Keratinocyte (primary cell): ENCODE data around the gene NLGN3. TPM values are rescaled to one million over a fixed set of nuclear protein-coding genes. Genes with fewer than 3 reads are reported as not detected.

Experiments
- DNase-seq: peaks from one replicate; pipeline ENCODE4 v3.0.0-alpha.2; 2011; ENCODE audit warnings: low read depth, missing footprints, low spot score
- FAIRE-seq: peaks from 2 replicates; lab custom pipeline; 2011; peaks lifted over from hg19 to GRCh38; lab: Jason Lieb, UNC
- H2AFZ ChIP-seq: 2 replicates; pipeline ENCODE4 v1.6.0; 2012; ENCODE audit warnings: low read length, control low read depth, inconsistent platforms; ENCODE audit not compliant: control insufficient read depth
- H3K27ac ChIP-seq: 2 replicates; pipeline ENCODE4 v1.5.1; 2011; ENCODE audit warnings: low read length; ENCODE audit not compliant: control insufficient read depth, insufficient read depth
- H3K27me3 ChIP-seq: 3 replicates; pipeline ENCODE4 v1.6.0; 2011; ENCODE audit warnings: low read length; ENCODE audit not compliant: control insufficient read depth, insufficient read depth; ENCODE audit errors: extremely low read depth
- H3K36me3 ChIP-seq, 2 experiments: 2 replicates in 1 of 2; 3 replicates in 1 of 2; pipeline ENCODE4 v1.5.1; 2011; ENCODE audit warnings: low read length in 2 of 2, mild to moderate bottlenecking in 1 of 2; ENCODE audit not compliant: control insufficient read depth in 2 of 2, insufficient read depth in 2 of 2; ENCODE audit errors: extremely low read depth in 1 of 2
- H3K4me1 ChIP-seq: 3 replicates; pipeline ENCODE4 v1.5.1; 2011; ENCODE audit warnings: low read length; ENCODE audit not compliant: control insufficient read depth, insufficient read depth; ENCODE audit errors: extremely low read depth
- H3K4me2 ChIP-seq: 3 replicates; pipeline ENCODE4 v1.6.0; 2011; ENCODE audit warnings: low read depth, low read length; ENCODE audit not compliant: control insufficient read depth, insufficient read depth; ENCODE audit errors: extremely low read depth
- H3K4me3 ChIP-seq, 3 experiments: fragments of 200-600 bp in 1 of 3; sonication (generic) in 1 of 3; 2 replicates in 2 of 3; 3 replicates in 1 of 3; pipeline ENCODE4 v1.5.1; 2011 to 2016; ENCODE audit warnings: low read length in 3 of 3, mild to moderate bottlenecking in 3 of 3, control low read depth in 2 of 3, inconsistent platforms in 1 of 3, low read depth in 1 of 3, mixed read lengths in 1 of 3, mixed run types in 1 of 3, moderate library complexity in 1 of 3; ENCODE audit not compliant: control insufficient read depth in 2 of 3, insufficient read depth in 2 of 3; ENCODE audit errors: extremely low read depth in 1 of 3
- H3K79me2 ChIP-seq: 2 replicates; pipeline ENCODE4 v1.6.0; 2012; ENCODE audit warnings: low read length; ENCODE audit not compliant: control insufficient read depth, insufficient read depth
- H3K9ac ChIP-seq: 3 replicates; pipeline ENCODE4 v1.6.0; 2011; ENCODE audit warnings: low read length; ENCODE audit not compliant: control insufficient read depth, insufficient read depth; ENCODE audit errors: extremely low read depth
- H3K9me1 ChIP-seq: 3 replicates; pipeline ENCODE4 v1.6.0; 2011; ENCODE audit warnings: low read length; ENCODE audit not compliant: control insufficient read depth, insufficient read depth; ENCODE audit errors: extremely low read depth
- H3K9me3 ChIP-seq: 2 replicates; pipeline ENCODE4 v1.5.1; 2012; ENCODE audit warnings: low read depth, low read length; ENCODE audit not compliant: control insufficient read depth
- H4K20me1 ChIP-seq: 3 replicates; pipeline ENCODE4 v1.6.0; 2011; ENCODE audit warnings: low read length; ENCODE audit not compliant: control insufficient read depth, insufficient read depth; ENCODE audit errors: extremely low read depth
- CTCF ChIP-seq, 3 experiments: IDR thresholded peaks in 1 of 3; conservative IDR thresholded peaks in 1 of 3; optimal IDR thresholded peaks in 1 of 3; 2 replicates in 2 of 3; 3 replicates in 1 of 3; pipeline versions ENCODE3 to v1.5.1; 2011; ENCODE audit warnings: low read length in 3 of 3, mild to moderate bottlenecking in 3 of 3, moderate library complexity in 2 of 3, control low read depth in 1 of 3, inconsistent platforms in 1 of 3; ENCODE audit not compliant: insufficient read depth in 2 of 3; ENCODE audit errors: extremely low read depth in 1 of 3
- EZH2 ChIP-seq: IDR thresholded peaks from one replicate; pipeline ENCODE4 v1.6.1; 2012; ENCODE audit warnings: inconsistent platforms, mild to moderate bottlenecking, low read length, moderate library complexity
- dilution Hi-C: fragments of 300-500 bp; cut with MboI; formaldehyde crosslinking; loops from one replicate; pipeline ENCODE4 v1.7.0; 2020; ENCODE audit warnings: low sequenced_read_pairs; ENCODE audit not compliant: extremely low pct_ligation_motif_present
- polyA minus RNA-seq, 3 experiments: library from RNA; depleted of rRNA, polyadenylated mRNA; stranded (reverse); fragments of >200 nt; gene quantifications; 1 replicate in 1 of 3; 2 replicates in 1 of 3; 3 replicates in 1 of 3; pipeline ENCODE4 v1.2.3, GENCODE V29; 2011
- polyA plus RNA-seq, 5 experiments: library from polyadenylated mRNA; depleted of rRNA in 3 of 5; stranded (reverse) in 3 of 5; stranded (forward) in 1 of 5; unstranded in 1 of 5; fragments of >200 nt; gene quantifications; 1 replicate in 1 of 5; 2 replicates in 3 of 5; 3 replicates in 1 of 5; pipeline versions ENCODE4 v1.2.1 to v1.2.3, GENCODE V29; 2011 to 2012; ENCODE audit warnings: missing spikeins in 2 of 5, low read depth in 1 of 5, low replicate concordance in 1 of 5

The NLGN3 gene
- 0.05 to 0.08 TPM (median 0.07 TPM) in 3 replicates for polyA plus RNA-seq
- polyA plus RNA-seq (2011; ENCODE audit: low read depth) = 0.42 TPM
- polyA plus RNA-seq (2011; cell fraction: cytosol; rRNA removed) = 0.04 and 0.06 TPM in 2 replicates
- 0.85 and 1.2 TPM in 2 replicates for polyA plus RNA-seq (2011; cell fraction: nucleus; rRNA removed)
- 0.03 and 0.51 TPM in 2 replicates for polyA plus RNA-seq (2012; ENCODE audit: low replicate concordance)
- polyA minus RNA-seq = 0.16 TPM in 1 of 3 replicates, not detected in the others
- polyA minus RNA-seq (2011; cell fraction: cytosol; rRNA and poly(A)+ RNA removed) = not detected
- 0.32 and 0.54 TPM in 2 replicates for polyA minus RNA-seq (2011; cell fraction: nucleus; rRNA and poly(A)+ RNA removed)

GRCh38 chrX:71144651-71145050, at the start of gene NLGN3:
TSS of gene NLGN3 (plus strand) at chrX:71144841. CDS start at chrX:71147750, 2,909 bp downstream.
- Histone ChIP-seq H3K4me1 (no peaks in the 10 kb centered on the region), H4K20me1 (no peaks in the 10 kb centered on the region), H3K9me3 (no peaks in the 10 kb centered on the region), H3K27me3 (no peaks in the 10 kb centered on the region), H3K36me3 (peaks cover 0 to 2% of the 10 kb centered on the region in 2 experiments), H2AFZ (no peak within 1 kb of the TSS), H3K79me2 (no peaks in the 10 kb centered on the region), H3K4me2 (no peak within 1 kb of the TSS), H3K9ac (no peak within 1 kb of the TSS), H3K27ac (no peak within 1 kb of the TSS), H3K9me1 (no peaks in the 10 kb centered on the region), H3K4me3 (no peak within 1 kb of the TSS)
- TF ChIP-seq CTCF (optimal IDR thresholded peaks at IDR 0.05 in 1 of 3, IDR thresholded peaks at IDR 0.05 in 1 of 3, conservative IDR thresholded peaks at IDR 0.05 in 1 of 3; ENCODE audit: extremely low read depth in 1 of 3, insufficient read depth in 2 of 3, low read length in 3 of 3) = no peak
- no peak for TF ChIP-seq EZH2
- dilution Hi-C loops = no loop called here
- DNase-seq (no peak), FAIRE-seq (no peak)

GRCh38 chrX:71095033-71095432, 49.6 kb upstream of the NLGN3 start:
- Histone ChIP-seq H2AFZ (peak overlapping the region; percentile 87), H3K9ac (peak overlapping the region; percentile 67), H3K4me3 (peak overlapping the region; percentile 46 to 70 (median 48)), H3K9me3 (no peaks in the 10 kb centered on the region), H4K20me1 (no peaks in the 10 kb centered on the region), H3K9me1 (no peaks in the 10 kb centered on the region), H3K27ac (no peak overlapping the region), H3K4me1 (no peaks in the 10 kb centered on the region), H3K79me2 (no peaks in the 10 kb centered on the region), H3K4me2 (peak overlapping the region; percentile 63), H3K36me3 (no peaks in the 10 kb centered on the region), H3K27me3 (no peaks in the 10 kb centered on the region)
- peak; percentile 41 for FAIRE-seq
- dilution Hi-C loops = no loop called here
- TF ChIP-seq EZH2 = no peak
- no peak for TF ChIP-seq CTCF (optimal IDR thresholded peaks at IDR 0.05 in 1 of 3, IDR thresholded peaks at IDR 0.05 in 1 of 3, conservative IDR thresholded peaks at IDR 0.05 in 1 of 3; ENCODE audit: extremely low read depth in 1 of 3, insufficient read depth in 2 of 3, low read length in 3 of 3)
- no peak for DNase-seq
